ENCODE results near the gene VAV2.
A peak's percentile ranks its signal among the peaks of the same experiment; 100 is the strongest.

DNA sequence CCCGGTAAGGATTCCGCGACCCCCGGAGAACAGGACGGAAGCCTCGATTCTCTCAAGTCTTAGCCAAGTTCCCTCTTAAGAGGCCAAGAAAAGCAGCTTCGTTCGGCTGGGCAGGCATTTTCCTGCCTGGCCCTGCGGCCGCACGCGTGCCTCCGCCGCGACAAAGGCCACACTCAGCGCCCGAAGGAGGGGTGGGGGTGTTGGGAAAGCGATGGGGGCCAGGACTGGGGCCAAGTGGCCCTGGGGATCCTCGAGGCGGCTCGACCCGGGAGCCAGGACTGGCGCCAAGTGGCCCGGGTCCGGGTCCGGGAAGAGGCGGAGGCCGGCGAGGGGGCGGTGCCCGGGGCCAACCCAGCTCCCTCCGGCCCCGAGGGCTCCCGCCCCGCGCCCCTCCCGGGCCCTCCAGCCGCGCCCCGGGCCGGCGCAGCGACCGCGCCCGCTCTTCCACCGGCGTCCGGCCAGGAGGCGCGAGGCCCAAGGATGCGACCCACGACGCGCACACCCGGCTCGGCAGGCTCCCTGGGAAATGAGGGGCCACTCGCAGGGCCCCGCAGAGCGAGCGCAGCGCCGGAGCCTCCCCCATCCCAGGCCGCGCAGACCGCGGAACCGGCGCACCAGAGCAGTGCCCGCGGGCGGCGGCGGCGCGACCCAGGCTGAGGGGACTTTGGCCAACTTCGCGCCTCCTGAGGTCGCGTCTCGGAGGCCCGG lies 756 bp downstream of the VAV2 start:
- TF ChIP-seq, protein P1, sequence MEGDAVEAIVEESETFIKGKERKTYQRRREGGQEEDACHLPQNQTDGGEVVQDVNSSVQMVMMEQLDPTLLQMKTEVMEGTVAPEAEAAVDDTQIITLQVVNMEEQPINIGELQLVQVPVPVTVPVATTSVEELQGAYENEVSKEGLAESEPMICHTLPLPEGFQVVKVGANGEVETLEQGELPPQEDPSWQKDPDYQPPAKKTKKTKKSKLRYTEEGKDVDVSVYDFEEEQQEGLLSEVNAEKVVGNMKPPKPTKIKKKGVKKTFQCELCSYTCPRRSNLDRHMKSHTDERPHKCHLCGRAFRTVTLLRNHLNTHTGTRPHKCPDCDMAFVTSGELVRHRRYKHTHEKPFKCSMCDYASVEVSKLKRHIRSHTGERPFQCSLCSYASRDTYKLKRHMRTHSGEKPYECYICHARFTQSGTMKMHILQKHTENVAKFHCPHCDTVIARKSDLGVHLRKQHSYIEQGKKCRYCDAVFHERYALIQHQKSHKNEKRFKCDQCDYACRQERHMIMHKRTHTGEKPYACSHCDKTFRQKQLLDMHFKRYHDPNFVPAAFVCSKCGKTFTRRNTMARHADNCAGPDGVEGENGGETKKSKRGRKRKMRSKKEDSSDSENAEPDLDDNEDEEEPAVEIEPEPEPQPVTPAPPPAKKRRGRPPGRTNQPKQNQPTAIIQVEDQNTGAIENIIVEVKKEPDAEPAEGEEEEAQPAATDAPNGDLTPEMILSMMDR (IDR thresholded peaks at IDR 0.05), result no peak
- no peak for TF ChIP-seq POLR2A (IDR thresholded peaks at IDR 0.05)
- peak in 1 of 2 donors; percentile 14 for TF ChIP-seq EP300 (IDR thresholded peaks at IDR 0.05)

All from tibial nerve (tissue), 4 donors.